NCI-H510A treated with DMSO at 0.1 percent for 48 hours (cell line): ENCODE results near the gene MRAP.

Source experiments
- DNase-seq: peaks from one replicate; lab custom pipeline; 2025; lab: John Stamatoyannopoulos, UW

MRAP gene

GRCh38 chr21:32349333-32349944 lies 50.8 kb downstream of the MRAP start:
- DNase-seq: no peak

GRCh38 chr21:32350211-32350980 lies 51.7 kb downstream of the MRAP start:
- no peak for DNase-seq

GRCh38 chr21:32350981-32351380 lies 52.3 kb downstream of the MRAP start:
- no peak for DNase-seq

- DNase-seq: no peak
Observed at GRCh38 chr21:32351428-32351827, 52.8 kb downstream of the MRAP start.

- DNase-seq: no peak
Observed at GRCh38 chr21:32352526-32352925, 53.9 kb downstream of the MRAP start.

GRCh38 chr21:32353002-32353711 lies 54.5 kb downstream of the MRAP start:
- DNase-seq: no peak

- DNase-seq: no peak
Observed at GRCh38 chr21:32356874-32357395, 58.3 kb downstream of the MRAP start.

- DNase-seq: no peak
Observed at GRCh38 chr21:32359719-32360260, 61.1 kb downstream of the MRAP start.

GRCh38 chr21:32360401-32360975 lies 61.8 kb downstream of the MRAP start:
- DNase-seq: peak; percentile 43
